ENCODE measurements around the gene HMOX1.
A peak's percentile ranks its signal among the peaks of the same experiment; 100 is the strongest.

Gene HMOX1

GRCh38 chr22:35380537-35381423, at the start of gene HMOX1:
Gene HMOX1 (plus strand): TSS chr22:35381096. CDS start chr22:35381174, 78 bp downstream.
- peak; percentile 29 for DNase-seq

GRCh38 chr22:35332278-35332677, 48.6 kb upstream of the HMOX1 start:
- no peak for DNase-seq

- no peak for DNase-seq
These were observed 47.7 kb upstream of the HMOX1 start for GRCh38 chr22:35333220-35333619.

GRCh38 chr22:35334004-35334403, 46.9 kb upstream of the HMOX1 start:
- DNase-seq = no peak

- DNase-seq = no peak
These were observed 45.4 kb upstream of the HMOX1 start for GRCh38 chr22:35335468-35335867.

- DNase-seq = no peak
These were observed 44.7 kb upstream of the HMOX1 start for GRCh38 chr22:35335936-35336781.

GRCh38 chr22:35337932-35338331, 43.0 kb upstream of the HMOX1 start:
- DNase-seq = no peak

- DNase-seq = no peak
These were observed 39.6 kb upstream of the HMOX1 start for GRCh38 chr22:35341090-35341874.

GRCh38 chr22:35342390-35342789, 38.5 kb upstream of the HMOX1 start:
- no peak for DNase-seq

- DNase-seq = no peak
These were observed 37.0 kb upstream of the HMOX1 start for GRCh38 chr22:35343664-35344550.

- DNase-seq = no peak
These were observed 35.8 kb upstream of the HMOX1 start for GRCh38 chr22:35344956-35345690.

GRCh38 chr22:35345808-35346505, 34.9 kb upstream of the HMOX1 start:
- no peak for DNase-seq

GRCh38 chr22:35346596-35347220, 34.2 kb upstream of the HMOX1 start:
- DNase-seq = no peak

GRCh38 chr22:35347462-35347861, 33.4 kb upstream of the HMOX1 start:
- no peak for DNase-seq

GRCh38 chr22:35348026-35348590, 32.8 kb upstream of the HMOX1 start:
- no peak for DNase-seq

- no peak for DNase-seq
These were observed 32.2 kb upstream of the HMOX1 start for GRCh38 chr22:35348703-35349102.

GRCh38 chr22:35349368-35349703, 31.6 kb upstream of the HMOX1 start:
- no peak for DNase-seq

GRCh38 chr22:35349704-35350538, 31.0 kb upstream of the HMOX1 start:
- DNase-seq = no peak

All from cortex of kidney (tissue), 1 donor.